Caco-2 (cell line): Measurements from ENCODE around the gene GRIA1. TPM values are rescaled to one million over a fixed set of nuclear protein-coding genes. Genes with fewer than 3 reads are reported as not detected.

Source experiments
- BruUV-seq: library from RNA; stranded (reverse); fragments of 400-500 nt; replicated peaks from 2 replicates; lab custom pipeline; 2021; lab: Mats Ljungman, UMichigan
- CTCF ChIA-PET: fragments of 300-600 bp; sonication (Branson Sonifier 250); formaldehyde crosslinking; loops from one replicate; lab custom pipeline; 2022; ENCODE audit warnings: antibody characterized with exemption; lab: Charles Lee
- POLR2A ChIA-PET: fragments of 300-600 bp; sonication (Branson Sonifier 250); formaldehyde crosslinking; loops from one replicate; lab custom pipeline; 2022; ENCODE audit warnings: antibody characterized with exemption; lab: Charles Lee
- DNase-seq, 2 experiments: peaks; one replicate each; pipeline versions ENCODE4 v3.0.0 to v3.0.0-alpha.2; 2020 to 2022
- H3K27me3 ChIP-seq: replicated peaks from 2 replicates; pipeline ENCODE4 v1.6.0; 2011; ENCODE audit warnings: low read length; ENCODE audit not compliant: control insufficient read depth, insufficient read depth
- H3K36me3 ChIP-seq: 2 replicates; pipeline ENCODE4 v1.5.1; 2011; ENCODE audit warnings: low read length; ENCODE audit not compliant: control insufficient read depth, insufficient read depth
- H3K4me1 ChIP-seq: fragments of 250-450 bp; sonication (Bioruptor Pico); 2 replicates; pipeline ENCODE4 v1.5.1; 2020; ENCODE audit warnings: mild to moderate bottlenecking
- H3K4me3 ChIP-seq: 2 replicates; pipeline ENCODE4 v1.5.1; 2011; ENCODE audit warnings: low read depth, mild to moderate bottlenecking, control low read depth, low read length
- H3K9me3 ChIP-seq: fragments of 250-450 bp; sonication (Bioruptor Pico); 2 replicates; pipeline ENCODE4 v1.5.1; 2020; ENCODE audit warnings: mild to moderate bottlenecking, moderate library complexity
- H3K27ac Mint-ChIP-seq: one replicate; pipeline ENCODE4 v1.8.0; 2022; ENCODE audit warnings: mixed read lengths; ENCODE audit not compliant: unreplicated experiment
- H3K27me3 Mint-ChIP-seq: one replicate; pipeline ENCODE4 v1.8.0; 2022; ENCODE audit warnings: mixed read lengths; ENCODE audit not compliant: insufficient read depth, unreplicated experiment
- H3K36me3 Mint-ChIP-seq: one replicate; pipeline ENCODE4 v1.8.0; 2022; ENCODE audit warnings: mild to moderate bottlenecking, mixed read lengths; ENCODE audit not compliant: insufficient read depth, unreplicated experiment
- H3K4me1 Mint-ChIP-seq: one replicate; pipeline ENCODE4 v1.8.0; 2022; ENCODE audit warnings: low read depth, mixed read lengths; ENCODE audit not compliant: unreplicated experiment
- H3K4me3 Mint-ChIP-seq: one replicate; pipeline ENCODE4 v1.8.0; 2022; ENCODE audit warnings: mild to moderate bottlenecking, moderate library complexity, mixed read lengths; ENCODE audit not compliant: unreplicated experiment
- H3K9me3 Mint-ChIP-seq: one replicate; pipeline ENCODE4 v1.8.0; 2022; ENCODE audit warnings: mixed read lengths; ENCODE audit not compliant: unreplicated experiment
- intact Hi-C: fragments of 100-400 bp; cut with micrococcal nuclease; formaldehyde crosslinking; loops from one replicate; pipeline ENCODE4 v1.10.0; 2022; ENCODE audit not compliant: unreplicated experiment
- total RNA-seq: library from RNA; stranded (reverse); gene quantifications from 2 replicates; pipeline ENCODE4 v1.2.3, GENCODE V29; 2022
- TF ChIP-seq, protein P1 (sequence below), 2 experiments: fragments of 200-600 bp in 1 of 2; IDR thresholded peaks; 1 replicate in 1 of 2; 2 replicates in 1 of 2; pipeline versions ENCODE4 v1.5.1 to v1.8.0; 2011 to 2022; ENCODE audit warnings: antibody characterized with exemption in 1 of 2, control low read depth in 1 of 2, inconsistent platforms in 1 of 2, low read depth in 1 of 2, low read length in 1 of 2, mild to moderate bottlenecking in 1 of 2, moderate library complexity in 1 of 2; ENCODE audit not compliant: insufficient read depth in 1 of 2, severe bottlenecking in 1 of 2, unreplicated experiment in 1 of 2

The GRIA1 gene
- total RNA-seq, 1 experiment from 2014 or later: not detected

DNA sequence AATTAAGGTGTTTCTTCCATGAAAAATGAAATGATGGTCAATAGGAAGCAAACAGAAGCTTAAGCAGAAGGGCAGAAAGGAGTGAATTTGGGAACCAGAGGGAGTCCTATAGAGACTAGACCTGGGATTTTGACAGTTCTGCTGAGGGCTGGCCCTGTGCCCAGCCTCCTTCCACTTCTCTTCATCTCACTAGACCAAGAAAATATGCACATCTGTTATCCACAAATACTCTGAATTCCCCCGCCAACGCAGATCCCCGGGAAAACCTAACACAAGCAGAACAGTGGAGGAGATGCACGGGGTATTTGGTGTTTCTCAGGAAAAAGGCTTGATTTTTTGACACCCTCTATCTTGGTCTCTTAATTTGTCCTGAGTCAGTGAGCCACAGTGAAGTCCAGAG lies 22.7 kb downstream of the GRIA1 start:
- no peaks in the 10 kb centered on the region for H3K4me1 ChIP-seq
- H3K4me3 ChIP-seq: no peak overlapping the region
- no peaks in the 10 kb centered on the region for H3K36me3 ChIP-seq
- no peak for DNase-seq
- no peaks in the 10 kb centered on the region for H3K27me3 ChIP-seq
- H3K36me3 Mint-ChIP-seq: no peaks in the 10 kb centered on the region
- H3K27ac Mint-ChIP-seq: no peak overlapping the region
- H3K4me1 Mint-ChIP-seq: no peaks in the 10 kb centered on the region
- BruUV-seq: no TSS peak
- ChIA-PET CTCF (no interaction called here), POLR2A (no interaction called here)
- H3K4me3 Mint-ChIP-seq: no peak overlapping the region
- no peaks in the 10 kb centered on the region for H3K9me3 Mint-ChIP-seq
- peaks cover 9% of the 10 kb centered on the region for H3K27me3 Mint-ChIP-seq
- intact Hi-C loops: no loop called here
- H3K9me3 ChIP-seq: no peaks in the 10 kb centered on the region
- TF ChIP-seq, protein P1, sequence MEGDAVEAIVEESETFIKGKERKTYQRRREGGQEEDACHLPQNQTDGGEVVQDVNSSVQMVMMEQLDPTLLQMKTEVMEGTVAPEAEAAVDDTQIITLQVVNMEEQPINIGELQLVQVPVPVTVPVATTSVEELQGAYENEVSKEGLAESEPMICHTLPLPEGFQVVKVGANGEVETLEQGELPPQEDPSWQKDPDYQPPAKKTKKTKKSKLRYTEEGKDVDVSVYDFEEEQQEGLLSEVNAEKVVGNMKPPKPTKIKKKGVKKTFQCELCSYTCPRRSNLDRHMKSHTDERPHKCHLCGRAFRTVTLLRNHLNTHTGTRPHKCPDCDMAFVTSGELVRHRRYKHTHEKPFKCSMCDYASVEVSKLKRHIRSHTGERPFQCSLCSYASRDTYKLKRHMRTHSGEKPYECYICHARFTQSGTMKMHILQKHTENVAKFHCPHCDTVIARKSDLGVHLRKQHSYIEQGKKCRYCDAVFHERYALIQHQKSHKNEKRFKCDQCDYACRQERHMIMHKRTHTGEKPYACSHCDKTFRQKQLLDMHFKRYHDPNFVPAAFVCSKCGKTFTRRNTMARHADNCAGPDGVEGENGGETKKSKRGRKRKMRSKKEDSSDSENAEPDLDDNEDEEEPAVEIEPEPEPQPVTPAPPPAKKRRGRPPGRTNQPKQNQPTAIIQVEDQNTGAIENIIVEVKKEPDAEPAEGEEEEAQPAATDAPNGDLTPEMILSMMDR (IDR thresholded peaks at IDR 0.05; ENCODE audit: insufficient read depth in 1 of 2, low read depth in 1 of 2, low read length in 1 of 2, severe bottlenecking in 1 of 2, unreplicated experiment in 1 of 2): no peak

DNA sequence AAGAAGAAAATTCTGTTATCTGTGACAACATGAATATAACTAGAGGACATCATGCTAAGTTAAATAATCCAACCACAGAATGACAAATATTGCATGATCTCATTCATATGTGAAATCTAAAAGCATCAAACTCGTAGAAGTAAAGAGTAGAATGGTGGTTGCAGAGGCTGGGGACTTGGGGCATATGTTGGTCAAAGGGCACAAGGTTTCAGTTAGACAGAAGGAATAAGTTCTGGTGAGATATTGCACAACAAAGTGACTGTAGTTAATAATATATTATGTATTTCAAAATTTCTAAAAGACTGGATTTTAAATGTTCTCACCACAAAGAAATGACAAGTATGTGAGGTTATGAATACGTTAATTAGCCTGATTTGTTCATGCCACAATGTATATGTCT lies 24.8 kb downstream of the GRIA1 start:
- no peak for DNase-seq
- Mint-ChIP-seq H3K27ac (no peak overlapping the region), H3K36me3 (no peaks in the 10 kb centered on the region), H3K4me3 (no peak overlapping the region), H3K27me3 (peaks cover 2% of the 10 kb centered on the region), H3K9me3 (no peaks in the 10 kb centered on the region), H3K4me1 (no peaks in the 10 kb centered on the region)
- ChIA-PET POLR2A (no interaction called here), CTCF (no interaction called here)
- intact Hi-C loops: no loop called here
- Histone ChIP-seq H3K36me3 (no peaks in the 10 kb centered on the region), H3K4me1 (no peaks in the 10 kb centered on the region), H3K4me3 (no peak overlapping the region), H3K9me3 (no peaks in the 10 kb centered on the region), H3K27me3 (no peaks in the 10 kb centered on the region)
- no TSS peak for BruUV-seq
- TF ChIP-seq, protein P1 (IDR thresholded peaks at IDR 0.05; ENCODE audit: insufficient read depth in 1 of 2, low read depth in 1 of 2, low read length in 1 of 2, severe bottlenecking in 1 of 2, unreplicated experiment in 1 of 2): no peak

DNA sequence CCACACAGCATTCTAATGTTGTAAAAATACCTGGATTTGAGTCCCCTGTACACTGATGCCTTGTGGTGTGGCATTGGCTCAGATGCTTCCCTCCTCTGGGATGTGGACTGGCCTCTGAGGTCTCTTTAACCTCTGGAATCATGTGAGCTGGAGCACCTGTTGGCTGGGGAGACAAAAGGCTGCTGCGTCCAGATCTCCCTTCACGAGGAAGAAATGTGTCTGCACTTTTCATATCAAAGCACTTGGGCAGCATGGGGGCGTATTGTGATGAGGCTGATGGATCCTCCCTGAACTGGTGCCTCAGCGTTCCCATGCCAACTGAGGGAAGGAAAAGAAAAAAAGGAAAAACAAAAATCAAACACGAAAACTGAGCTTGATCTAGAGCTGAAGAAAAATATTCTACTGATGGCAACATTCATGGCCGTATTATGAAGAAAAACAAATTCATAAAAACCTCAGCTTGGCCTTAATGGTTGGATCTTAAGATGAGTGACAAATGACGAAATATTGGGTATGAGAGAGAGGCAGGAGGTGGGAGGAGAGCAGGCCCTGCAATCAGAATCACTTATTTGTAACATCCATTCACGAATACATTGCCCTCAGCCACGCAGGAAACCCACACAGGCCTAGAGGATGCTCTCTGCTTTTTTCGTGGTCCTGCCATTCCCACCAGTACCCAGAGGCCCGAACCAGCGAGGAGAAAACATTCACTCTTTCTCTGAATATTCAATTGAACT lies 26.2 kb downstream of the GRIA1 start:
- no peaks in the 10 kb centered on the region for H3K27me3 Mint-ChIP-seq
- POLR2A ChIA-PET: no interaction called here
- no peaks in the 10 kb centered on the region for H3K4me1 Mint-ChIP-seq
- DNase-seq: no peak
- intact Hi-C loops: no loop called here
- Histone ChIP-seq H3K4me3 (no peak overlapping the region), H3K36me3 (no peaks in the 10 kb centered on the region), H3K4me1 (no peaks in the 10 kb centered on the region), H3K27me3 (no peaks in the 10 kb centered on the region), H3K9me3 (no peaks in the 10 kb centered on the region)
- no peaks in the 10 kb centered on the region for H3K36me3 Mint-ChIP-seq
- no peaks in the 10 kb centered on the region for H3K9me3 Mint-ChIP-seq
- CTCF ChIA-PET: no interaction called here
- no TSS peak for BruUV-seq
- H3K4me3 Mint-ChIP-seq: no peak overlapping the region
- TF ChIP-seq, protein P1 (IDR thresholded peaks at IDR 0.05; ENCODE audit: insufficient read depth in 1 of 2, low read depth in 1 of 2, low read length in 1 of 2, severe bottlenecking in 1 of 2, unreplicated experiment in 1 of 2): no peak
- no peak overlapping the region for H3K27ac Mint-ChIP-seq
